IgD-negative memory B cell (primary cell): ENCODE data around the gene NHSL2. TPM values are rescaled to one million over a fixed set of nuclear protein-coding genes. Genes with fewer than 3 reads are reported as not detected.
A peak's percentile ranks its signal among the peaks of the same experiment; 100 is the strongest.

ENCODE experiments used
- H3K27ac Mint-ChIP-seq, 3 donors: one replicate each; pipeline ENCODE4 v1.8.0; 2020 to 2022; ENCODE audit warnings: mild to moderate bottlenecking in 3 of 3, mixed read lengths in 3 of 3, moderate library complexity in 1 of 3
- H3K27me3 Mint-ChIP-seq: one replicate; pipeline ENCODE4 v1.8.0; 2021; ENCODE audit warnings: mixed read lengths
- H3K36me3 Mint-ChIP-seq: one replicate; pipeline ENCODE4 v1.8.0; 2020; ENCODE audit warnings: mild to moderate bottlenecking, mixed read lengths
- H3K4me1 Mint-ChIP-seq, 3 donors: one replicate each; pipeline ENCODE4 v1.8.0; 2020 to 2022; ENCODE audit warnings: mixed read lengths in 3 of 3, mild to moderate bottlenecking in 1 of 3
- H3K4me3 Mint-ChIP-seq, 4 donors: one replicate each; pipeline ENCODE4 v1.8.0; 2020 to 2022; ENCODE audit warnings: mild to moderate bottlenecking in 4 of 4, mixed read lengths in 4 of 4, moderate library complexity in 3 of 4
- H3K9me3 Mint-ChIP-seq, 3 donors: one replicate each; pipeline ENCODE4 v1.8.0; 2020 to 2021; ENCODE audit warnings: mixed read lengths in 3 of 3, mild to moderate bottlenecking in 1 of 3
- polyA plus RNA-seq: library from polyadenylated mRNA; unstranded; fragments of 300-500 nt; fragmentation: Illumina TruSeq; gene quantifications from one replicate; pipeline ENCODE4 v1.2.3, GENCODE V29; 2021

The NHSL2 gene
- polyA plus RNA-seq, 1 donor from 2014 or later: 0.83 TPM

DNA sequence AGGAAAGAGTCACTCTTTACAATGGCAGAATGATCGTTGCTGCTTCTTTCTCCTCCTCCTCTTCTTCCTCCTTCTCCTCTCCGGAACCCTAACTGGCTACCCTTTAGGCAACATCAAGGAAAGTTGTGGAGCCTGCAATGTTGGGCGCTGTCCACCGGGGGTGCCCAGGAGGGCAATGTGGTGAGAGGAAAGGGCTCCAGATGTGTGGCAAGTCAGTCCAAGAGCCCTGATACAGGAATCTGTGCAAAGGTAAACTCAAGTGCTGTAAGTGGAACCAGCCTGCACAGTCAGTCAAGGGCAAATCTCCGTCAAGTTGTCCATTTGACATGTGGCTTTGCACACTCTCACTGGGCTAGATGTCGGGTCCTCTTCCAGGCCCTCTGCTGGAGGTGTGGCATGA is 218.2 kb downstream of the NHSL2 start:
- peaks cover 5 to 9% (median 5%) of the 10 kb centered on the region in 3 donors for H3K4me1 Mint-ChIP-seq
- H3K36me3 Mint-ChIP-seq: peaks cover 2% of the 10 kb centered on the region
- peak overlapping the region in 1 of 4 donors; percentile 2 for H3K4me3 Mint-ChIP-seq

GRCh38 chrX:72129661-72130060 is 219.0 kb downstream of the NHSL2 start:
- H3K27ac Mint-ChIP-seq: peak overlapping the region in 1 of 3 donors; percentile 82
- peaks cover 28% of the 10 kb centered on the region for H3K27me3 Mint-ChIP-seq
- no peaks in the 10 kb centered on the region for H3K9me3 Mint-ChIP-seq
- H3K4me1 Mint-ChIP-seq: peaks cover 2 to 9% (median 5%) of the 10 kb centered on the region in 3 donors
- peaks cover 2% of the 10 kb centered on the region for H3K36me3 Mint-ChIP-seq
- peak overlapping the region in 1 of 4 donors; percentile 77 for H3K4me3 Mint-ChIP-seq

More for the DNA sequence above, 218.2 kb downstream of the NHSL2 start:
- peak overlapping the region in 1 of 3 donors; percentile 8 for H3K27ac Mint-ChIP-seq
- no peaks in the 10 kb centered on the region for H3K9me3 Mint-ChIP-seq
- H3K27me3 Mint-ChIP-seq: peaks cover 34% of the 10 kb centered on the region

DNA sequence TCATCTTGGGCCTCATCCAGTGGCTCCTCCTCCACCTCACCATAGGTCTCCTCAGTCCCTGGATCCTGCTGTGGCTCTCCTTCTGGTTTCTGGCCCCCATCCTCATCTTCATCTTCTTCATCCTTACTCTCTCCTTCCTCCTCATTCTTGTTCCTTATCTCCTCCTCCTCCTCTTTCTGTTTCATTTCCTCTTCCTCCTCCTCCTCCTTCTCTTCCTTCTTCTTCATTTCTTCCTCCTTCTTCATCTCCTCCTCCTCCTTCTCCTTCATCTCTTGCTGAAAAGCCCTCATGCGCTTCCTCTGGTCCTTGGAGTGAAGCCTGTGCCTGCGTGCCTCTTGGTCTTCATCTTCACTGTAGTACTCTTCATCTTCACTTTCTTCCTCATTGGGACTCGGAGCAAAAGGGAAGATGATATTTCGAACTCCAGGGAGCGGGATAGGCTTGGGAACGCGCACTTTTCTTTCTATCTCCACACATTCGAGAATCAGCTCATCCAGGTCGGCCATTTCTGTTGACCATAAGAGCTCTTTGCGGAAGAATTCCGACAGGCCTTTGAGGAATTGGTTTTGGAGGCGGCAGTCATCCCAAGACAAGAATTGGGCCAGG is 219.6 kb downstream of the NHSL2 start:
- H3K27me3 Mint-ChIP-seq: peaks cover 32% of the 10 kb centered on the region
- H3K4me1 Mint-ChIP-seq: peaks cover 2 to 6% (median 5%) of the 10 kb centered on the region in 3 donors
- H3K4me3 Mint-ChIP-seq: no peak overlapping the region
- no peaks in the 10 kb centered on the region for H3K9me3 Mint-ChIP-seq
- H3K27ac Mint-ChIP-seq: peak overlapping the region in 1 of 3 donors; percentile 82
- peaks cover 2% of the 10 kb centered on the region for H3K36me3 Mint-ChIP-seq

DNA sequence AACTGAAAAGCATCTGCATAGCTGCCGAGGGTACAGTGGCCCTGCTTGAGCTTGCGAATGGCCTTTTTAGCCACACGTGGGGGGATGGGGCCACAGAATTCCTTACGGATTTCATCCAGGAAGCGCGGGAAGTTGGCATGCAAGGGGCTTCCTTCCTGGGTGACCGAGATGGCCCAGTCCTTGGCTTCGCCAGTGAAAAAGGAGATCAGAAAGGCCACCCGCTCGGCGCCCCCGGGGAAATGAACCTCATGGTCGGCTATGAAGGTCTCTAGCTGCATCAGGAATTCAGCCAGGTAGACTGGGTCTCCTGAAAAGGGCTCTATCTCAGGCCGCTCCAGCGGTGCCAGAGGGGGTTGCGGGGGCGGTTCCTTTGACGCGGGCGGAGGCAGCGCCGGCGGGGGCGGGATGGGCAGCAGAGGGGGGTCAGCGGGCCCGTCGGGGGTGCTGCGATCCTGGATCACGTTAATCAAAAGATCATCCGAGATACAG is 220.2 kb downstream of the NHSL2 start:
- Mint-ChIP-seq H3K4me1 (peaks cover 2 to 5% (median 5%) of the 10 kb centered on the region in 3 donors), H3K27ac (no peak overlapping the region), H3K36me3 (peaks cover 2% of the 10 kb centered on the region), H3K9me3 (no peaks in the 10 kb centered on the region), H3K4me3 (peak overlapping the region in 2 of 4 donors; percentile 34 to 75), H3K27me3 (peaks cover 32% of the 10 kb centered on the region)

DNA sequence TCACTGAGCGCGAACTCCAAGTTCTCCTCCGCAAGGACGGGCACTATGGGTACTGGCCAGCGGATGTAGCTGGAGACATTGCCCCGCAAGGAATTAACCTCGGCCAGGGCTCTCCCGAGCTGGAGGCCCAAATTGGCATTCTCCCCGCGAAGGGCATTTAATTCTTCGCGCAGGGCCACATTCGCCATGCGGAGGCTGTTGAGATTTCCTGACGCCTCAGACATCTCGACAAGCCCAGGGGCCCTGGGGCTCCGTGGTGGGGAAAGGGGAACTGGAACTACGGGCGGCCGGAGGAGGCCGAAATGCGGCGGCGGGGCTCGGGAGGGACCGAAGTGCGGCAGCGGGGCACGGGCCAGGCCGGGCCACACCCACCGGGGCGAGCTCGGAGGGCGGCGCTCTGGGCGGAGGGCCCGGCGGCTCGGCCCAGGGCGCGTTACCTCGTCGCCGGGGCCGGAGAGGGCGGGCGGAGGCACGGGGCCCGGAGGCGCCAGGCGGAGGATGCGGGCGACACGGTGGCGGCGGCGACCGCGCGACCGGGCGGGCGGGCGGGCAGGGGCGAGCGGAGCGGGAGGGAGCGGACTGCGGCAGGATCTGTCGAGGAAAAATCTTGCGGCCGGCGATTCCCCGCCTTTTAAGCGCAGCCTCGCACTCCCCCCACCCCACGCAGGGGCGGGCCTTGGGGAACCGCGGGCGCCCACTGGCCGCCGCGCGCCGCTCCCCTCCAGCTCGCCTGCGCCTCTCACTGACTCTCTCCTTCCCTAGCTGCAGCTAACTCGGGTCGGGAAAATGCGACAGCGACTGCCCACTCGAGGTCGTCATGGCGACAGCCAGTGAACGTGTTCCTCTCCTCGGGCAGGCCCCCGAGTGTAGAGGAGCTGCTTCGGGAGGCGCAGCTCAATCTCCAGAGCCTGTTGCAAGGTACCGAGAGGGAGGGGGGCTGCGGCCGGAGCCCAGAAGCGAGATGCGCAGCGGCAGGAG is 221.0 kb downstream of the NHSL2 start, which contains the start of gene RTL5:
Gene RTL5, minus strand, starts transcription at position 599 of the 978 bp plus-strand sequence.
- Mint-ChIP-seq H3K36me3 (peaks cover 2% of the 10 kb centered on the region), H3K4me3 (peak within 1 kb of the TSS; percentile 34 to 91 (median 82)), H3K9me3 (no peaks in the 10 kb centered on the region), H3K27ac (peak within 1 kb of the TSS in 1 of 3 donors; percentile 69), H3K27me3 (peaks cover 29% of the 10 kb centered on the region), H3K4me1 (peaks cover 1 to 5% (median 2%) of the 10 kb centered on the region in 3 donors)

- H3K27ac Mint-ChIP-seq: peak overlapping the region in 1 of 3 donors; percentile 69
- H3K36me3 Mint-ChIP-seq: peaks cover 2% of the 10 kb centered on the region
- H3K4me1 Mint-ChIP-seq: peaks cover 0 to 5% (median 2%) of the 10 kb centered on the region in 3 donors
- peaks cover 24% of the 10 kb centered on the region for H3K27me3 Mint-ChIP-seq
- no peaks in the 10 kb centered on the region for H3K9me3 Mint-ChIP-seq
- H3K4me3 Mint-ChIP-seq: peak overlapping the region in 1 of 4 donors; percentile 88
Observed at GRCh38 chrX:72132456-72132855, 221.8 kb downstream of the NHSL2 start.

- peaks cover 23% of the 10 kb centered on the region for H3K27me3 Mint-ChIP-seq
- H3K9me3 Mint-ChIP-seq: no peaks in the 10 kb centered on the region
- H3K27ac Mint-ChIP-seq: no peak overlapping the region
- no peak overlapping the region for H3K4me3 Mint-ChIP-seq
- H3K4me1 Mint-ChIP-seq: peaks cover 0 to 5% (median 2%) of the 10 kb centered on the region in 3 donors
- peaks cover 2% of the 10 kb centered on the region for H3K36me3 Mint-ChIP-seq
Observed at GRCh38 chrX:72133851-72134546, 223.4 kb downstream of the NHSL2 start.

- no peaks in the 10 kb centered on the region for H3K9me3 Mint-ChIP-seq
- H3K27me3 Mint-ChIP-seq: peaks cover 17% of the 10 kb centered on the region
- H3K27ac Mint-ChIP-seq: no peak overlapping the region
- no peak overlapping the region for H3K4me3 Mint-ChIP-seq
- H3K4me1 Mint-ChIP-seq: peaks cover 0 to 11% (median 9%) of the 10 kb centered on the region in 3 donors
- H3K36me3 Mint-ChIP-seq: no peaks in the 10 kb centered on the region
Observed at GRCh38 chrX:72137846-72138495, 227.3 kb downstream of the NHSL2 start.

GRCh38 chrX:72139538-72139937 is 228.9 kb downstream of the NHSL2 start:
- peaks cover 13% of the 10 kb centered on the region for H3K27me3 Mint-ChIP-seq
- H3K4me3 Mint-ChIP-seq: no peak overlapping the region
- H3K36me3 Mint-ChIP-seq: no peaks in the 10 kb centered on the region
- H3K9me3 Mint-ChIP-seq: no peaks in the 10 kb centered on the region
- peaks cover 0 to 11% (median 11%) of the 10 kb centered on the region in 3 donors for H3K4me1 Mint-ChIP-seq
- no peak overlapping the region for H3K27ac Mint-ChIP-seq

DNA sequence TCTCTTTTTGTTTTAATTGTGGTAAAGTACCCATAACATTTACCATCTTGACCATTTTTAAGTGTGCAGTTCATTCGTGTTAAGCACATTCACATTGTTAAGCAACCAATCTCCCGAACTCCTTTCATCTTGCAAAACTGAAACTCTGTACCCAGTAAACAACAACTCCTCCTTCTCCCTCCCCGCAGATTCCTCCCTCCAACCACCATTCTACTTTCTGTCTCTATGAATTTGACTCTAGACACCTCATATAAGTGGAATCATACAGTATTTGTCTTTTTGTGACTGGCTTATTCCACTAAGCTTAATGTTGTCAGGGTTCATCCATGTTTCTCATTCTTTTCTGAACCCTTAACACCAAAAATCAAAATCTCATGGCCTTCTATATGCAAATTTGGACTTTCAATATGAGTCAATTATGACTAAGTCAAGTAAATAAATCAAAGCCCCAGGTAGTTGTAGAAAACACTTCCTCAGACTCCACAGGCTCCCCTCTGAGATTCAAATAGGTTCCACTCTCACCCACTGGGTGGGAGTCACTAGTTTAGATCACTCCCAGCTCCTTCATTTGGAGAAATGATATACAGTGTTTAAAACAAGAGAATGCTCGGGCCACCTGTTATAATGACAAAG is 230.8 kb downstream of the NHSL2 start:
- Mint-ChIP-seq H3K27me3 (peaks cover 8% of the 10 kb centered on the region), H3K27ac (peak overlapping the region in 2 of 3 donors; percentile 7 to 35), H3K9me3 (no peaks in the 10 kb centered on the region), H3K36me3 (no peaks in the 10 kb centered on the region), H3K4me1 (peaks cover 0 to 11% (median 11%) of the 10 kb centered on the region in 3 donors), H3K4me3 (peak overlapping the region in 2 of 4 donors; percentile 6 to 34)

GRCh38 chrX:72142094-72142793 is 231.6 kb downstream of the NHSL2 start:
- H3K36me3 Mint-ChIP-seq: no peaks in the 10 kb centered on the region
- H3K27me3 Mint-ChIP-seq: peaks cover 8% of the 10 kb centered on the region
- H3K4me1 Mint-ChIP-seq: peaks cover 0 to 11% (median 11%) of the 10 kb centered on the region in 3 donors
- peak overlapping the region in 1 of 3 donors; percentile 7 for H3K27ac Mint-ChIP-seq
- H3K9me3 Mint-ChIP-seq: no peaks in the 10 kb centered on the region
- no peak overlapping the region for H3K4me3 Mint-ChIP-seq

- peaks cover 8% of the 10 kb centered on the region for H3K27me3 Mint-ChIP-seq
- H3K4me3 Mint-ChIP-seq: no peak overlapping the region
- no peaks in the 10 kb centered on the region for H3K36me3 Mint-ChIP-seq
- H3K9me3 Mint-ChIP-seq: no peaks in the 10 kb centered on the region
- H3K27ac Mint-ChIP-seq: no peak overlapping the region
- H3K4me1 Mint-ChIP-seq: peaks cover 0 to 11% (median 11%) of the 10 kb centered on the region in 3 donors
Observed at GRCh38 chrX:72142794-72143608, 232.4 kb downstream of the NHSL2 start.

GRCh38 chrX:72143609-72143907 is 232.9 kb downstream of the NHSL2 start:
- H3K9me3 Mint-ChIP-seq: no peaks in the 10 kb centered on the region
- peaks cover 0 to 11% (median 11%) of the 10 kb centered on the region in 3 donors for H3K4me1 Mint-ChIP-seq
- peaks cover 7% of the 10 kb centered on the region for H3K27me3 Mint-ChIP-seq
- no peak overlapping the region for H3K27ac Mint-ChIP-seq
- H3K4me3 Mint-ChIP-seq: no peak overlapping the region
- H3K36me3 Mint-ChIP-seq: no peaks in the 10 kb centered on the region
